ENCODE results near the gene ACOXL.

ACOXL gene

DNA sequence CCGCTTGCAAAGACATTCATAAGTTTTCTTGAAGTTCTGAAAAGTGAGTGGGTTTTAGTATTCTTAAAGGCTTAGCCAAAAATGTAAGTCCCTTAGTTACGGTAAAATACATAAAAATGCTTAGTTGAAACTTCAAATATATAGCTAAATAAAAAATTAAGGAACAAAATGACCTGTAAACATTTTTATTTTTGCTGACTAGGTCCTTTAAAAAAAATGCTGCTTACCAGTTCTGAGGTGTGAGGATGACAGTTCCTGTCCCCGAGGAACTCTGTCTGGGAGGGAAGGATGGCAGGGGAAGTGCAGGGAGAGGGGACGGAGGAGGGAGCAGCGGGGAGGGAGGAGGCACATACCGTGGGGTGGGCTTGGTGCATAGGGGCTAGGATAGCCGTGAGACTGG, 285.5 kb downstream of the ACOXL start:
- FAIRE-seq, result no peak

DNA sequence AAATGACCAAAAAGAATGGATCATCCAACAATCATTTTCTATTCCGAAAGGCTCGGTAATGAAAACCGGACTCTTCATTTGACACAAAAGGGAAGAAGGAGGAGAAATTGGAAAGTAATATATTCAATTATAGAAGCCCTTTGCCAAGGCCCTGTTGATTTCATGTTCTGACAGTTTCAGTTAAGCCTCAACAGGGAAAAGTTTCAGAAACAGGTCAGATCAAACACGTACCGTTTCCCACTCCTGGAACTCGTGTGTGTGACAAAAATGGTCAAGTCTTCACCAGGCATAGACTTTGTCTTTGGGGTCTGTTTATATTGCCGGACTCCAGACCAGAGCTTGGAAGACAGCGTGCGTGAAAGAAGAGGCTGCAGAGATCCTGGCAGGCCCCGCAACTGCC, 287.0 kb downstream of the ACOXL start:
- FAIRE-seq, result no peak

DNA sequence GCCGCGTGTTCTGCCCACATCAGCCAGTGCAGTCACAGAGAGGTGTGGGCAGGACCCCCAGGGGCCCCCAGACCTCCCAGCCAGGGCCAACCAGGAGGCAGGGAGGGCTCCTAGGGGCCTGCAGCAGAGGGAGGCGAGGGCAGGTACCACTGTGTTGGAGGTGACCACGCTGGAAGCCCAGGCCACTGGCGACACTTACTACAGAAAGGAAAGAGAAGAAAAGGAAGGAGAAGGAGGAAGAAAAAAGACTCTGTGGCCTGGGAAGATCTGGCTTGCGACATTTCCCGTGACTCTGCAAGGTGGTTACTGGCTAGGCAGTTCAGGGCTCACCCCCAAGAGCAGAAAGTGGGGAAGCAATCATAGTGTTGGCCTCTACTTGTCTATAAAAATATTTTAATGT, 290.3 kb downstream of the ACOXL start:
- no peak for FAIRE-seq

DNA sequence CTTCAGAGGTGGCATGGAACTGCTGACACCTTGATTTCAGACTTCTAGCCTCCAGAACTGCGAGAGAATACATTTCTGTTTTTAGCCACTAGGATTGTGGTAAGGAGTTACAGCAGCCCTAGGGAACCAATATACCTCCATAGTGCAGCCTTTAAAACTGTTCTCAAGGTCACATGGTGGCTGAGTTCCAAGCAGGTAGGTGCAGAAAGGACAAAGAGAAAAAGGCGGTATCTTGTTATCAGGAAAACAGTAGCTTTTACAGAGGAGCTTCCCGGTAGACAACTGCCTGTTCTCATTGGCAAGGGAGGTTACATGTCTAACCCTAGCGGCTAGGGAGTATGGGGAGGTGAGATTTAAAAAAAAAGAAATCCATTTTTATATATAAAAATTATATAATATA, 292.1 kb downstream of the ACOXL start:
- no peak for FAIRE-seq

DNA sequence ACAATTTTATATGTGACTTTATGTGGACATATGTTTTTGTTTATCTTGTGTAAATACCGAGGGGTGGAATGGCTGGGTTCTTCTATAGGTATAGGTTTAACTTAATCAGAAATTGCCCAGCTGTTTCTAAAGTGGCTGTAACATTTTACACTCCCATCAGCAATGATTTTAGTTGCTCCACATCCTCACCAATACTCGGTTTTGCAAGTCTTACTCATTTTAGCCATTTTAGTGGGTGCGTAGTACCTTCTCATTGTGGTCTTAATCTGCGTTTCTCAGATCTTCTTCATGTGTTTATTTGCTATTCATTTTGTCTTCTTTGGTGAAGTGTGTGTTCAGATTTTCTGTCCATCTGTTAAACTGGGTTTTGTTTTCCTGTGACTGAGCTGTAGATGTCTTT, 292.9 kb downstream of the ACOXL start:
- no peak for FAIRE-seq

DNA sequence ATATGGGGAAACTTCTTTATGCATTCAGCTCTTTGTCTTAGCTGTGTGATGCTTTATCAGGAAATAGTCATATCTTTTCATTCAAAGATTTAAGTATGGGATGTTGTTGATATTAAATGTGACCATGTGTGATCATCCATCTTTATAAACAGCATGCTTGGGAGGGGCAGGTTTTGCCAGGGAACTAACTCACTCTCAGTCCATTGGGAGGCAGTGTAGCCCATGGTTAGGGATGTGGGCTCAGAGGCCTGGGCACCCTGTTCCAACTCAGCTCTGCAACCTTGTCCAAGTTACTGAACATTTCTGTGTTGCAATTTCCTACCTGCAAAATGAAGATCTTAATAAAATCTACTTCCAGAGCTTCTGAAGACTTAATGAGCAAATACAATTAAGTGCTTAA, 296.3 kb downstream of the ACOXL start:
- FAIRE-seq, result no peak

DNA sequence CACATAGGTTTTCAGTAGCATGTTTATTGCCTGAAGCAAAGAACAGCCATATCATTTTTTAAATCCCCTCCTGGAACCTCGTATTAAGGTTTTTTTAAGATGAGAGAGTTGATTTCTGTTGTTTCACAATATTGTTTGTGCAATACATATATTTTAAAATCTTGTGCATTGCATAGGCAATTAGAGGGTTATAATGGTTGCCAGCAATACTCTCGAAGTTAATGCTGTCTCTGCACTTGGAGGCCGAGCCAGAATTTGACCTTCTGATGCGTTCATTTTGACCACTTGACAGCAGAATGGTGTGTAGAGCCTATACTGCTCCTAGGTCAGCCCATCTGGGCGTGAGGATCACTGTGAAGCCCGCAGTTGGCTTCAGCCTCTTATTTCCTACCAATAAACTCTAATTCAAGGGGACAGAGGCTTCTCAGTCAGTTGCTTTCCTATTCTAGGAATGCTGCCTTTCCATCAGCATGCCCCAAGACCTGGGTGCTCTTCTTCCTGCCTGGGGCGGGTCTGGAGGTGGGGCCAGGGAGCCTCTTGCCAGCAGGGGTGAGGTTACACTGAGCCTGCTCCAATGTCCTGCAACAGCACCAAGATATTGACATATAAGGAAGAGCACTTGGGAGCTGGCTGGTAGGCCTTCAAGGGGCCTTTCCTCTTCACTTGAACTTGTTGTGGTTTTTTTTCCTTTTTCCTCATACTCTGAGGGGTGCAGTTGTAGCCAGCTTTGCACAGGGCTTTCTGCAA, 297.0 kb downstream of the ACOXL start:
- FAIRE-seq, result no peak

DNA sequence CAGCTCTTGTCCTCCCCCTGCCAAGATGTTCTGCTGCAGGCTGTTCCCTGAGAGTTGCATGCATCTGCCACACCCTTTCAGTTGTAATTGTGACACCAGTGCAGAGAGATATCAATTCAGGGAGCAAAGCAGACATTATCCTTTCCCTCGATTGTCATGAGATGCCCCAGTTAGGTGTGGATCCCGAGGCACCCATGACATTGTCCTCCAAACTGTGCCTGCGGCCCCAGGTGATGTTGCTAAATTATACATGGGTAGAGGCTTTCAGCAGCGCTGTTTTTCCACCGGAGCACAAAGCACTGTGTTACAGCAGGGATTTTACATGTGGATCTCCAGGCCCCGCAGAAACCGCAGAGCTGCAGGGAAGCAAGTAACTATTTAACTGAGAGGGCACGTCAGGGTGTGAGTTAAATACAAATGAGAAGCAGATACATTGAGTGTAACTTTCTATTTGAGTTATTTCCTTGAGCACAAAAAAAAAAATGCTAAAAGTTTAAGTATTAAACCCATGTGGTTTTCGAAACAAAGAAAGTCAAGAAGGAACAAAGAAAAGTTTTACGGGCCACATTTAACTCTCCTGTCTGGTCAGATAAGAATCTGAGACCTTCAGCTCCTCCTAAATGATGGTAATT, 298.0 kb downstream of the ACOXL start:
- no peak for FAIRE-seq

DNA sequence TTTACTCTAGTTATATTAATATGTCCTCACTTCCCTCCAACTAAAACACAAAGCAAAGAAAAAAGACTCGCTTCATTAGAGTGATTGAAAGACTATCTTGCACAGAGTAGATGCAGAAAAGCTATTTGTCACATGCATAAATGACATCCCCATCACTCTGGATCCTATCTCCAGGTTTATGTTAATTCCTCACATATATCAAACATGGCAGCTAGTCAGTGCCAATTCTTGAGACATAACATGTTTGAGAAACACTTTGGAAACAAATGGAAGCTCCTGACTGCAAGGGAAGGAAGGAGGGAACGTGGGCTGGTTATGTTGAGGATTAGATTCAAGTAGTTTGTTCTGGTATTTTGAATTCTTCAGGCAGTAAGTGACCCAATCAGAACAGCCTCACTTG, 298.6 kb downstream of the ACOXL start:
- FAIRE-seq, result no peak

DNA sequence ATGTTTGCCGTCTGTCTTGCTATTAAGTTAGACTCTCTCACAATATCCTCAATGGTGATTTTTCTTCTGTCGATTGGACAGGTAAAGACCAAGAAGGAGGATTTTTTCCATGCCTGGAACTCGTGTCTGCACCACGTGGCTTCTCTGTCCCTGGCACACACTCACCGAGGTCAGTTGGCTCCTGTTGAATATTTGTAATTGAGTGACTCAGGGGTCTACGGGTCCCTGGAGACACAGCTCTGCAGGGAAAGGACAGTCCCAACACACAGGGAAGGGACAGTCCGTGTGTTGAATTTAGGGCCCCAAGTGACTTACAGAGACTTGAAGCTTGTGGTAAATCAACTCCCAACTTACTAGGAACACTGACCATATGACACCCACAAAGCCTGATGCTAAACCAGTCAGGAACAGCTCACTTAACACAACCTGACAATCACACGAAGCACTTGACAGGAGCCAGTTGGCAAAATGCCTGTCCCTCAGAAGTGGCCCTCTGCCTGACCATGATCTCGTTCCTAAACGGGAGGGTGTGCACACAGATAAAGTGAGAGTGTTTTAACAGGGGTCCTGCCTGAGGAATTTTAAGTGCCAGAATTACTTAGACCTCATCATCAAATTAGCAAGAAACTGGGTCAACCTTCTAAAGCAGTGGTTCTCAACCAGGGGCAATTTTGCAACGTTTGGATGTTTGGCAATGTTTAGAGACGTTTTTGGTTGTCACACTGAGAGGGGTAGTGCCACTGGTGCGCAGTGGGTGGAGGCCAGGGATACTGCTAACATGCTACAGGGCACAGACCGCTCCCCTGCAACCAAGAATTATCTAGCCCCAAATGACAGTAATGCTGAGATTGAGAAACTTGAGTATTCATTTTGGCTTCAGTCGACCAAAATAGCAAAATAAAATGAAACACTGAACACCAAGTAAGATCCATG, 299.4 kb downstream of the ACOXL start:
- no peak for FAIRE-seq

DNA sequence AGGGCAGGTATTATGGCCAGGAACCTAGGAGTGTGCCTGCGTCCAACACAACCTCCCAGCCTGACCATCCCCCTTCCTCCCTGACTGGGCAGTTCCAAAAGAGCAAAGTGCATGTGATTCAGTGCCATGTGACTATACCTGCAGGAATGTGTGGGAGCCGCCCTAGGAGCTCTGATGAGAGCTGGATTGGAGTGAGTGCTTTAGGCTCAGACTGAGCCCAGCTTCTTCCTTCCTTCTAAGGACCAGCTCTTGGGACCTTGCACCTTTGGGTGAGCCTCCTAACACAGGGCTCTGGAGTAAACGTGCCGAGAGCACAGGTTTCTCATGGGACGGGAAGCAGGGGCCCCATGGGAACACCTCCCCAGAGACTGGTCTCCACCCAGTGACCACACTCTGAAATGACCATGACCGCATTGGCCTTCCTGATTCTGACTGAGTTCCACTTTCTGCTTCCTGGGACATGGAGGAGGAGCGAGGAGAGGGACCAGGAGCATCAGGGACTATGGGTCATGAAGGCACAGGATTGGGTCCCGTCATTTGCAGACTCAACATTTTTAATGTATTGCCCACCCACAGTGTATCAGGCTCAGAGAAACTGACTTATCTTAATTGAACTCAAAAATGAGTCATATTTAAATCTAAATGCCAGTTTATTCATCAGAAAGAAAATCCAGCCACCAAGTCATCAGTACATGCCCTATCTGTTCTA, 300.5 kb downstream of the ACOXL start:
- FAIRE-seq, result no peak

DNA sequence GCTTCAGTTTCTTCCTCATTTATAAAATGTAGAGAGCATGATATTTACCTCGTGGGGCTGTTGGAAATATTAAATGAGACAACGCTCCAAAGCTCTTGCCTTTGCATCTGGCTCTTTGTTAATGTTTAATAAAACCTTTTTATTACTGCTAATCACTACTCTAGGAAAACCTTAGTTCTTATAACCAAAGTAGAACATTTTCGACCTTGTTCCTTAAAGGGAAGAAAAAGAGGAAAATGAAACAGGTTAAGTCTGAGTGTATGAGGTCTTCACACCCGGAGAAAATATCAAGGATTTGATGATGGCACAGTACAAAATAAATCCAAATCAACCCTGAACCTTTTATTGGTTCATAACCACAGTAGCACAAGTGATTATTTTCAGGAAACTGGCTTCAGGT, 301.8 kb downstream of the ACOXL start:
- no peak for FAIRE-seq

DNA sequence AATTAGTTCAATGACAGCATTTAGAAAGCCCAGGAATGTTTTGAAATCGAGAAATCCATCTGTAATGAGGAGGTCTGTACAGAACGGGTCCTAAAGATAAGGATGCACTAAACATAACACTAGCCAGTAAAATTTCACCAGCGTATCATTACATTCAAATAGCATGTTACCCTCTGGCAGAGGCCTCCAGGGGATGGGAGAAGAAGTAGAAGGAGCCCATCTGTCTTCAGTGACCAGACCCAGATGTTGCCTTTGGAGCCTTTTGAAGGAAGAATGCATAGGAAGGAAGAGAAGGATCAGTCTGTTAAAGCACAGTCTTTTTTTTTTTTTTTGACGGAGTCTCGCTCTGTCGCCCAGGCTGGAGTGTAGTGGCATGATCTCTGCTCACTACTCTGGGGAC, 302.2 kb downstream of the ACOXL start:
- no peak for FAIRE-seq

DNA sequence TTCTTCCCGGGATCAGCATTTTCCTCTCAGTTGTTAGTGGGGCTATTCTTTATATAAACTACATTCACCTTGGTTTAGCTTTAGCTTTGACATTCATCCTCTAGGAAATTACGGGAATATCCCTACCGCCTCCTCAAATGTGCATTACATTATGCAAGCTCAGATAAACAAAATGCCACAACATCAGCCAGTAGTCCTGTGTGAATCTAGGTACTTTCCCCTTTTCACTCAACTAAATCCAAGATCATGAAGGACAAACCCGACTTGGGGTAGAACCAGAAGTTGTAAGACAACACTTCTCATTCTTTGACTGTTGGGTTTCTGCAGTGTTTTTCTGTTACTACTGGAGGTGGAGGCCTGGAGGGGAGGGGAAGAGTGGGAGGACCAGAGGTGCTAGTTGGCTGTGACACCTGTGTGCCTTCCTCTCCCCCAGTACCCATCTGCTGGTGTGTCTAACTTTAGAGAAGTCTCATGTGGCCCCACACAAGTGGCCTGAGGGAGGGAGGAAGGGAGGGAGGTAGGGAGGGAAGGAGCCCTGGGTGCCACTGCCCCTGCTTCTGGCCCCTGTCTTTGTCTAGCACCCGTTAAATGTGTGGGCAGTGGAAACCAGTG, 303.6 kb downstream of the ACOXL start:
- no peak for FAIRE-seq

DNA sequence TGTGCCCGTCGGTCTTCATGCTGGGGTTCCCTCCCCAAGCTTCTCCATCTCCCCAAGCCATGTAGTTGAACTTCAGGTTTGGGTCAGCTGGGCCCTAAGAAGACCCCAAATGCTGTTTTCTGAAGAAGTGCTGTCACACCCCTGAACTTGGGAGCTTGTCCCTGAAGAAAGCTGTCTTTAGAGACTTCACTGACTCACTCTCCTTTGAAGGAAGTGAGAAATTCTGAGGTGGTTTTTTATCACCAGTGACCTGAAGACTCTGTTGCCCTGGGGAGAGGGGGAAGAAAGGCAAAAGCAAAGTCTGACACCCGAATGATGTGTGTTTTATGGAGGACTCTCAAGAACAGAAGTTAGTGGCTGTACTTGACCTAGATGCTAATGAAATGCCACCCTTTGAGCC, 304.8 kb downstream of the ACOXL start:
- no peak for FAIRE-seq

DNA sequence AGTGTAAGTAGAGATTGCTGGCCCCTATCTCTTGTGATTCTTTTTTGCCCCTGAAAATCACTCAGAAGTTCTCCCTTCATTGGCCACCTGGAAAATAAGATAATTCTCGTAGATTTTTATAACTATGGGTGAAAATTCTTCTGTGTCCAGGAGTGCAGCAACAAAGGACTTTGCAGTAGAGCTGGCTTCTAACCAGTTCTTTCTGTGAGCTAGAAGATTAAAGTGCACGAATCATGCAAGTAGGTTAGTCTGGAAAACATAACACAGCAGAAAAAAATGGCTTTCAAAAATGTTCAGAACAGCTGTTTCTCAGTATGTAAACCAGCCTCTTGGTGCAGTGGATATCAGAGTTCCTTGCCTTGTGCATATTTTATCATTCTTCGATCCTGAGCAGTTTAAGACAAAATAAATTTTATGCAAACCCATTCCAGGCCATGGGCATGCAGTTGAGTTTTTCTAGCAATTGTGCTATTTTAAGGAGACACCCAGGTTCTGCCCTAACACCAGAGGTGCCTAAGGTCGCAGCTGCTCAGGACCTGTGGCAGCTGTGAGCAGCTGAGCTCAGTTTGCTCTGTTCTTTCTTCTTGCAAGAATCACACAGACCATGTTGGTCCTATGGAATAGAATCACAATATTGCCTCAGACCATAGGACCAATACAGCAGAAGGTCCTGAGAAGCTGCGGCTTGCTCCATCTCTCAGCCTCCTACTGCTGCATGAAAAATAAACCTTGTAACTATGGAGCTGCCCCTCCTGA, 307.4 kb downstream of the ACOXL start:
- no peak for FAIRE-seq

DNA sequence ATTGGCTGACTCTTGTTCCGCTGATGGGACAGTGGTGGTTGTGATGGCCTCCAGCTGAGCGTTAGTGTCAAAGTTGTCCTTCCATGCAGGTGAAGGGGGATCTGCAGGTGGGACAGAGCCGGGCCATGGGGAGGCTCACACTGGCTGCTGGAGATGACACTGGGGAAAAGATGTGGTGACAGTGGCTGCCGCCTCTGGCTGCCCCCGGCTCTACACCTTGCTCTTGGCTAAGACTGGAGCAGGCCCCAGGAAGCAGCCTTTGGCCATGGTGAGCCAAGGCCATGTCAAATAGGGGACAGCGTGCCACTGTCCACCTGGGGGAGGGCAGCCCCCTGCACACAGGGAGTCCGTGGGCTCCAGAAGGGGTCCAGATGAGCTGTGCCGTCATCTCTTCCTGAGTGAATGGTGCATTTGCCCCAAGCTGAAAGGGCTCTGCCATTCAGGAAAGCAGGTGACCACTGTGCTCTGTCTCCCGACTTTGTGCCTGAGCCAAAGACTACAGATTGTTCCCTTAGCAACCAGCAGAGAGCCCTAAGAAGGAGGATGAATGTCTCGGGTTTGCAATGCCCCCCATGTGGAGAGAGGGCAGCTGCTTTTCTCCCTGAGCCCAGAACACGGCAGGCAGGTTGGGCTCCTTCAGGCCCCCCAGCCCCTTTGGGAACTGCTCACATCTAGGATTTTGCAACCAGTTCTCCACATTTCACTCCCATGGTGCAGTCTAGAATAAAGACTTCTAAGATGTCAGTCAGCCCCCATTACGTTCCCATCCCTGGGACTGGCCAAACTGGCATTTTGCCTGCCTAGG, 309.2 kb downstream of the ACOXL start:
- no peak for FAIRE-seq

DNA sequence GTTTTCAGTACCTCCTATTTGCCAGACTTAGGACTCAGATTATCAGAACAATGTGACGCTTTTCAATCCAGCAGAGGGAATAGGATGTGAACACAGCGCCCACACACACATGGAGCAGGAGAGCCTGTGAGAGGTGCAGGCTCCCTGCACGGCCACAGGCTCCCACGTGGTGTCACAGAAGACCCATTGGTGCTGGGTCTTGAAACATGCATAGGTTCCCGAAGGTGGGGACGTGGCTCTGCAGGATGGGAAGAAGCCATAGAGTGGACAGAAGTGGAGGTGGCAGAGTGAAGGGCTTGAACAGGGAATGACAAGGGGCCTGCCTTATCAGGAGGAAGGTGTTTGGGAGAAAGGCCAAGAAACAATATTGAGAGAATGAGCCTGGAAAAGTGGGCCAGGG, 309.9 kb downstream of the ACOXL start:
- FAIRE-seq, result no peak

DNA sequence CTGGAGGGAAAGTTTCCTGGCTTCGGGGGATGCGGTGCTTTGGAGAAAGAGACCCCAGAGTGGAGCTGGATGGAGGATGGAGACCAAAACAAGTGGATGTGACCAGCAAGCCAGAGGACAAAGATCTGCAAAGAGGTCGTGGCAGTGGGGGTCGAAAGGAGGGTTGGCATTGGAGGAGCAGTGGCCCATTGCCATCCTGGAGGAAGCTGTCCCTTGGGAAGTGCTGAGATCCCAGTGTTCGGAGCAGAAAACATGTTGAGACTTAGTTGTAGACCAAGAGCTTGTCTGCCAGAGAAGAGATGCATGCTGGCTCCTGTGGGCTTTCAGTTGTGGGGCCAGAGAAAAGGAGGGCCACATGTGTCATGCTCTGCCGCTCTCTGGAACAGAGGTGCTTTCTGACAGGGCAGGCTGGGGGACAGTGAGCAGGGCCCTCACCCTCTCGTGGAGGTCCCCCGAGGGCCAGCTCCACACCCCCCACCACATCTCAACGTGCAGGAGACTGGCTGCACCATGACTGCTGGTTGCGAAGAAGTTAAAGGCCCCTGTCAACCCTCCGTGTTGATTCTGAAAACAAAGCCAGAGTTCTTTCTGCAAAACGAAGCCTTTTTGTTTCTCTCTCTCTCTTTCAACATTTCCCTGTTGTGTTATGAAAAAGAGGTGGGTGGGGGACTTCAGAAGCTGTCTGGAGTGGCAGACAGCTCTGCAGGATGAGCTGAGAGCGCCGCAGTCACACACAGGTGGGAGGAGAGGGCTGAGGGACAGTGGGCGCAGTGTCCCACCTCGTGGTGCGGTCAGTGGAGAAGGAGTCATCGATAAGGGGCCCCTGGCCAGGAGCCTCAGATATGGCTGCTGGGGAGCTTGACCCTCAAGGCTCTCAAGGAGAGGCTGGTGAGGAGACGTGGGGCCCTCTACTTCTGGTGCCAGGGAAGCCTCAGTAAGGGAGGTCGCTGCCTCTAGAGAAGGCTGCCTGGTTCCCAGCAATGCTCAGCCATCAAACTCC, 310.7 kb downstream of the ACOXL start:
- FAIRE-seq, result no peak

DNA sequence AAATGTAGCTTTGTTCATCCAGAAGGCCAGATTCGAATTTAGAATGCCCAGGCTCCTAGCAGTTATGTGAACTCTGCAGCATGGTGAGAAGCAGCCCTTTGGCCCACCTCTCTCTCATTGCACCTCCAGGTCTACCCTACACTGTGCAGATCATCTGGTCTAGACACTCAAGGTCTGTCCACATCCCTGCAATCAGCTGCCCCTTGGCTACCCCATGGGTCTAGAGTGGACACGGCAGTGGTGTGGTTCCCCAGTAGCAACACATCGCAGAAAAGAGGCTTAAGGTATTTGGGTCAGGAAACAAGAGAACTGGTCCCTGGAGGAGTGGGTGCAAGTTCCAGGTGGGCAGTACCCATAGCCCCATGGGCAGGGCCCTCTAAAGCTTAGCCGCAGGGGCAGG, 311.7 kb downstream of the ACOXL start:
- FAIRE-seq, result no peak
